Fibroblast of the aortic adventitia (primary cell): ENCODE results near the gene ZFAND2A. TPM values are rescaled to one million over a fixed set of nuclear protein-coding genes. Genes with fewer than 3 reads are reported as not detected.
"Not testable (repeated sequence)": the region's sequence is repeated elsewhere in the genome, so short reads cannot be mapped to it uniquely, and the experiment has no call there.

Experiments
- DNase-seq: peaks from one replicate; pipeline ENCODE4 v3.0.0-alpha.2; 2010; ENCODE audit warnings: low read depth
- H3K4me3 ChIP-seq: 2 replicates; pipeline ENCODE4 v1.5.1; 2011; ENCODE audit warnings: low read depth, mild to moderate bottlenecking, control low read depth, low read length, moderate library complexity
- CTCF ChIP-seq: IDR thresholded peaks from 2 replicates; pipeline ENCODE4 v1.5.1; 2011; ENCODE audit warnings: mild to moderate bottlenecking, low read length, control low read depth, inconsistent platforms; ENCODE audit not compliant: insufficient read depth
- total RNA-seq: library from RNA; depleted of rRNA; stranded (reverse); fragments of >200 nt; gene quantifications from 2 replicates; pipeline ENCODE4 v1.2.3, GENCODE V29; 2012; ENCODE audit warnings: low replicate concordance

ZFAND2A gene
- total RNA-seq, 1 donor: 14.6 TPM

- peak; percentile 74 for DNase-seq
- TF ChIP-seq CTCF: peak; percentile 89
- H3K4me3 ChIP-seq: peak overlapping the region; percentile 74
Measured at GRCh38 chr7:1169409-1170368, 9.7 kb upstream of the ZFAND2A start.

GRCh38 chr7:1168422-1168821 lies 8.4 kb upstream of the ZFAND2A start:
- H3K4me3 ChIP-seq: no peak overlapping the region
- TF ChIP-seq CTCF: no peak
- DNase-seq: no peak

GRCh38 chr7:1164436-1164835 lies 4.4 kb upstream of the ZFAND2A start:
- TF ChIP-seq CTCF: no peak
- DNase-seq: no peak
- no peak overlapping the region for H3K4me3 ChIP-seq

GRCh38 chr7:1163121-1163520 lies 3.1 kb upstream of the ZFAND2A start:
- no peak for DNase-seq
- TF ChIP-seq CTCF: no peak
- no peak overlapping the region for H3K4me3 ChIP-seq

GRCh38 chr7:1160670-1161021 lies 650 bp upstream of the ZFAND2A start:
- no peak for TF ChIP-seq CTCF
- peak overlapping the region; percentile 82 for H3K4me3 ChIP-seq
- DNase-seq: peak; percentile 13

GRCh38 chr7:1159231-1159630 lies 765 bp downstream of the ZFAND2A start:
- peak overlapping the region; percentile 80 for H3K4me3 ChIP-seq
- DNase-seq: not testable (repeated sequence)

GRCh38 chr7:1158203-1159126 lies 1.5 kb downstream of the ZFAND2A start:
- no peak for TF ChIP-seq CTCF

More at GRCh38 chr7:1158203-1159126, 1.5 kb downstream of the ZFAND2A start:
- peak overlapping the region; percentile 80 for H3K4me3 ChIP-seq
- no peak for DNase-seq
